Kidney glomerular epithelial cell (primary cell): ENCODE results near the gene TPPP2.
"Not testable (repeated sequence)": the region's sequence is repeated elsewhere in the genome, so short reads cannot be mapped to it uniquely, and the experiment has no call there.

Source experiments
- DNase-seq: peaks from one replicate; lab custom pipeline; 2025; lab: John Stamatoyannopoulos, UW

Gene TPPP2

GRCh38 chr14:21038441-21039422 is 8.7 kb downstream of the TPPP2 start:
- no peak for DNase-seq

- peak; percentile 79 for DNase-seq
Observed at GRCh38 chr14:21039585-21040369, 9.8 kb downstream of the TPPP2 start.

GRCh38 chr14:21040370-21040925 is 10.4 kb downstream of the TPPP2 start:
- DNase-seq: no peak

DNA sequence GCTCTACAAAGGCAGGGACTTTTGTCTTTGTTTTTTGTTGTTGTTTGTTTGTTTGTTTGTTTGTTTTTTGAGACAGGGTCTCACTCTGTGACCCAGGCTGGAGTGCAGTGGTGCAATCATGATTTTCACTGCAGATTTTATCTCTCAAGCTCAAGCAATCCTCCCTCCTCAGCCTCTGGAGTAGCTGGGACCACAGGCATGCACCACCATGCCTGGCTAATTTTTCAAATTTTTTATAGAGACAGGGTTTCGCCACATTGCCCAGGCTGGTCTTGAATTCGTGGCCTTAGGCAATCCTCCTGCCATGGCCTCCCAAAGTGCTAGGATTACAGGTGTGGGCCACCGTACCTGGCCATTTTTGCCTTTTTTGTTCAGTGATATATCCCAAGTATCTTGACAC is 10.9 kb downstream of the TPPP2 start:
- not testable (repeated sequence) for DNase-seq

- DNase-seq: peak; percentile 19
Observed at GRCh38 chr14:21041676-21042433, 11.8 kb downstream of the TPPP2 start, which contains the start of gene RNASE7. TSS of gene RNASE7 (plus strand) at chr14:21042362. CDS start at chr14:21042993, 631 bp downstream.

DNA sequence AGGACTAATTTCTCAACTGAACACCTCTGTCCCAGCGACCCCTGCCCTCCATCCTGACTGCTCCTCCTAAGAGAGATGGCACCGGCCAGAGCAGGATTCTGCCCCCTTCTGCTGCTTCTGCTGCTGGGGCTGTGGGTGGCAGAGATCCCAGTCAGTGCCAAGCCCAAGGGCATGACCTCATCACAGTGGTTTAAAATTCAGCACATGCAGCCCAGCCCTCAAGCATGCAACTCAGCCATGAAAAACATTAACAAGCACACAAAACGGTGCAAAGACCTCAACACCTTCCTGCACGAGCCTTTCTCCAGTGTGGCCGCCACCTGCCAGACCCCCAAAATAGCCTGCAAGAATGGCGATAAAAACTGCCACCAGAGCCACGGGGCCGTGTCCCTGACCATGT is 12.9 kb downstream of the TPPP2 start:
- DNase-seq: no peak

- DNase-seq: no peak
Observed at GRCh38 chr14:21043387-21043973, 13.5 kb downstream of the TPPP2 start.

DNA sequence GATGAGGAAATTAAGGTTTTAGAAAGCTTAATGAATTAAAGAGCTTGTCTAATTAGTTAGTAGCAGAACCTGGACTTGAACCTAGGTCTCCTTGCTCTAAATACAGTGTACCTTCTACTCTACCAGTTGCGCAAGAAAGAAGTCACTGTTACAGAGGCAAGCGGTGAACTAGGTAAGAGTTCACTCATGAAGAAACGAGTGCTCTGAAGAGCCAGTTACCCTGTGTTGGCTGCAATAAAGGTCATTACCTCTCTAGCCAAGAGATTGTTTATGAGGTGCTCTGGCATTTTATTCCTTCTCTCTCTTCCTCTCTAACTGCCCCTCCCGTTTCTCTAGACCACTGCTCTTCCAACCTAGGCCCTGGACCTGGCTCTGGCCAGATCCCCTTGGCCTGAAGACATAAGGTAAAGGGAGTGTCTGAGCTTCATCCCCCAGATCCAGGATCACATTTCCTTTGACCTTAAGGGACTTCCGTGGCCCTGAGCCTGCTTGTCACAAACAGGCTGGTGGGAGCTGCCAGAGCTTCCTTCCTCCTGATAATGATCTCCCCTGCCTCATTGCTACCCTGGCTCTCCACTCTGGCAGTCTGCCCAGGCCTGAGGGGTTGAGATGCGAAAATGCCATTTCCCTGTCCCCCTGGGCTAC is 14.1 kb downstream of the TPPP2 start:
- no peak for DNase-seq

GRCh38 chr14:21047378-21047781 is 17.4 kb downstream of the TPPP2 start:
- DNase-seq: no peak

- DNase-seq: no peak
Observed at GRCh38 chr14:21048638-21049037, 18.6 kb downstream of the TPPP2 start.

GRCh38 chr14:21049271-21049673 is 19.3 kb downstream of the TPPP2 start:
- no peak for DNase-seq

GRCh38 chr14:21050597-21050996 is 20.6 kb downstream of the TPPP2 start:
- no peak for DNase-seq

GRCh38 chr14:21053184-21054122 is 23.4 kb downstream of the TPPP2 start:
- no peak for DNase-seq

GRCh38 chr14:21054123-21054767 is 24.2 kb downstream of the TPPP2 start:
- DNase-seq: no peak

- no peak for DNase-seq
Observed at GRCh38 chr14:21054768-21055145, 24.7 kb downstream of the TPPP2 start.

GRCh38 chr14:21055432-21056117 is 25.6 kb downstream of the TPPP2 start:
- no peak for DNase-seq

DNA sequence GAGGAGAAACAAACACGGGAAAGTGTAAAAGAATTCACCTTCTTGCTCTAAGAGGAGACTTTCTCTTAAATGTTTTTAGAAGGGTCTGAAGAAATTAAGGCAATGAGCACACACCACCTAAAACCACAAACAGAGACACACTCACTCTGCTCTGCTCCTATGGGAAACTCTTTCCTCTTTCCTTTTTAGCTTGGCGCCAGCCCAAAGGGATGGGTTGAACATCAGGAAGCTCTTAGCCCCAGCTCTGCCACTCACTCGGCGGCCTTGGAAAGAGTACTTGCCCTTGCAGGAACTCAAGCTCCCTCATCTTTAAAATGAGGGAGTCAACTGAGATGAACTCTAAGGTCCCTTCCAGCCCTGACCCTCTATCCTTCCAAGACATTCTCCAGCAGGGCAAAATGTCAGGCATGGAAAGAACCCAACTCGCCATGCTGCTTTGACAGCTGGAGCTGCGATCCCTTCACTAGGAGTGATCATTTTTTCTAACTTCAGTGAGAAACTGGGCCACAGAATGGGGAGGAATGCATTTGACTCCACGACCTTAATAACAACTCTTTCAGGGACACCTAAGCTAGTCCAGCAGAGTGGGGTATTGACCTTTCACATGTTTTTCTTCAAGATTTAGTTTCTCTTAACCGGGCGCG is 26.6 kb downstream of the TPPP2 start:
- DNase-seq: no peak
